Pancreas (tissue), 10 donors: ENCODE data around the gene GPX6. TPM values are rescaled to one million over a fixed set of nuclear protein-coding genes. Genes with fewer than 3 reads are reported as not detected.

Experiments
- ATAC-seq, 4 donors: fragments of 200-7000 bp; cut with Tn5 transposase; one replicate each; pipeline versions ENCODE4 v1.8.0 to v1.9.1; 2020; ENCODE audit warnings: mild to moderate bottlenecking in 4 of 4, moderate library complexity in 4 of 4
- DNase-seq, 6 donors: peaks; one replicate each; pipeline ENCODE4 v3.0.0-alpha.2; 2020
- FAIRE-seq: peaks from 2 replicates; lab custom pipeline; 2012; peaks lifted over from hg19 to GRCh38; lab: Jason Lieb, UNC
- H3K27ac ChIP-seq, 4 donors: fragments of 200-600 bp; sonication (generic); 1 replicate in 3 of 4; 2 replicates in 1 of 4; pipeline versions ENCODE4 v1.5.0 to v1.8.0; 2020
- H3K27me3 ChIP-seq, 4 donors: fragments of 200-600 bp; one replicate each; pipeline ENCODE4 v1.8.0; 2021
- H3K36me3 ChIP-seq, 3 donors: fragments of 200-600 bp; sonication (generic) in 1 of 3; one replicate each; pipeline versions ENCODE4 v1.5.0 to v1.8.0; 2020 to 2021
- H3K4me1 ChIP-seq, 3 donors: fragments of 200-600 bp; one replicate each; pipeline ENCODE4 v1.8.0; 2021
- H3K4me3 ChIP-seq, 4 donors: fragments of 200-600 bp; sonication (generic) in 2 of 4; one replicate each; pipeline versions ENCODE4 v1.5.0 to v1.8.0; 2020 to 2021
- H3K9me3 ChIP-seq, 4 donors: fragments of 200-600 bp; one replicate each; pipeline ENCODE4 v1.8.0; 2021
- WGBS, 2 donors: extraction: QIAGEN DNeasy Blood & Tissue Kit; methylation state at CpG; one replicate each; pipeline ENCODE4 v1.1.7; 2013; 5-methylcytosine and 5-hydroxymethylcytosine counted together
- intact Hi-C, 3 donors: fragments of 100-400 bp; cut with DNase I; formaldehyde crosslinking; loops; one replicate each; pipeline versions ENCODE4 v1.11.1 to v1.14.2; 2022
- polyA plus RNA-seq, 2 donors: library from polyadenylated mRNA; stranded (reverse); fragments of 200-250 nt; gene quantifications; one replicate each; pipeline ENCODE4 v1.2.3, GENCODE V29; 2013
- total RNA-seq, 6 donors: library from RNA; stranded (reverse); fragmentation: NEBNext Ultra II Directional in 4 of 6; extraction: Animal tissue kit (Norgen Biotek cat#: 25700) in 4 of 6; gene quantifications; one replicate each; pipeline versions ENCODE4 v1.2.1 to v1.2.4, GENCODE V29; 2021 to 2023
- TF ChIP-seq, protein P1 (sequence below), 4 donors: fragments of 200-600 bp; sonication (generic) in 3 of 4; IDR thresholded peaks; one replicate each; pipeline versions ENCODE4 v1.5.0 to v1.8.0; 2021; ENCODE audit warnings: antibody characterized with exemption in 4 of 4
- donor health status: healthy with polysubstance abuse.
- donor health status: DM: no; HTN: no; CAD: no; lungs with moderate emphysema.
- donor health status: DM: no; HTN: no; CAD: no.
- donor health status: control.
- donor health status: control.
- donor health status: Bipolar disorder and iron deficiency.
- donor health status: DM: yes; HTN: yes; CAD: no.
- donor health status: DM: no; HTN: no; CAD: no.
- donor health status: DM: no; HTN: no; CAD: no.
- donor health status: DM: yes; HTN: yes; CAD: no.

Gene GPX6
- total and polyA plus RNA-seq, 8 donors: not detected

DNA sequence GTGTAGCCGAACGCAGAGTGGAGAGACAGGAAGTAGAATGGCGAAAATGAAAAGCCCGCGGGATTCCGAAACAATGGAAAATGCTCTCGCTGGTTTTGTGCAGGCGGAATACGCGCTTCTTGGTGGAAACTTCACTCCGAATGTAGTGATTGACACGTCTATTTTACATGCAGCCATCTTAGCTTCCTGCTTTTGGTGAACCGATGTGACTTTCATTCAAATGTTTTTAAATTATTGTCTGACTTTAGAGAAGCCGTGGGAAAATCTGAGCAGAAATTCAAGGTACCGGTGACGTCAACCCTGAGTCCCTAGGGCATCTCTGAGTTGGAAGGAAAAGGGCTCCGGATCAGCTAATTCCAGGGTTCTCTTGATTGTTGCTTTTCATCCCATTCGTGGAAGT, 21.5 kb upstream of the GPX6 start:
- H3K4me1 ChIP-seq: no peaks in the 10 kb centered on the region
- peaks cover 0 to 33% (median 0%) of the 10 kb centered on the region in 4 donors for H3K27me3 ChIP-seq
- DNase-seq: no peak
- TF ChIP-seq, protein P1, sequence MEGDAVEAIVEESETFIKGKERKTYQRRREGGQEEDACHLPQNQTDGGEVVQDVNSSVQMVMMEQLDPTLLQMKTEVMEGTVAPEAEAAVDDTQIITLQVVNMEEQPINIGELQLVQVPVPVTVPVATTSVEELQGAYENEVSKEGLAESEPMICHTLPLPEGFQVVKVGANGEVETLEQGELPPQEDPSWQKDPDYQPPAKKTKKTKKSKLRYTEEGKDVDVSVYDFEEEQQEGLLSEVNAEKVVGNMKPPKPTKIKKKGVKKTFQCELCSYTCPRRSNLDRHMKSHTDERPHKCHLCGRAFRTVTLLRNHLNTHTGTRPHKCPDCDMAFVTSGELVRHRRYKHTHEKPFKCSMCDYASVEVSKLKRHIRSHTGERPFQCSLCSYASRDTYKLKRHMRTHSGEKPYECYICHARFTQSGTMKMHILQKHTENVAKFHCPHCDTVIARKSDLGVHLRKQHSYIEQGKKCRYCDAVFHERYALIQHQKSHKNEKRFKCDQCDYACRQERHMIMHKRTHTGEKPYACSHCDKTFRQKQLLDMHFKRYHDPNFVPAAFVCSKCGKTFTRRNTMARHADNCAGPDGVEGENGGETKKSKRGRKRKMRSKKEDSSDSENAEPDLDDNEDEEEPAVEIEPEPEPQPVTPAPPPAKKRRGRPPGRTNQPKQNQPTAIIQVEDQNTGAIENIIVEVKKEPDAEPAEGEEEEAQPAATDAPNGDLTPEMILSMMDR (IDR thresholded peaks at IDR 0.05): no peak
- H3K27ac ChIP-seq: no peak overlapping the region
- intact Hi-C loops: no loop called here
- no peak for ATAC-seq
- WGBS, 2 donors: 8 to 11% methylated on average over 18 of the region's 18 CpGs
- no peak for FAIRE-seq
- no peak overlapping the region for H3K4me3 ChIP-seq
- H3K36me3 ChIP-seq: no peaks in the 10 kb centered on the region
- H3K9me3 ChIP-seq: no peaks in the 10 kb centered on the region

DNA sequence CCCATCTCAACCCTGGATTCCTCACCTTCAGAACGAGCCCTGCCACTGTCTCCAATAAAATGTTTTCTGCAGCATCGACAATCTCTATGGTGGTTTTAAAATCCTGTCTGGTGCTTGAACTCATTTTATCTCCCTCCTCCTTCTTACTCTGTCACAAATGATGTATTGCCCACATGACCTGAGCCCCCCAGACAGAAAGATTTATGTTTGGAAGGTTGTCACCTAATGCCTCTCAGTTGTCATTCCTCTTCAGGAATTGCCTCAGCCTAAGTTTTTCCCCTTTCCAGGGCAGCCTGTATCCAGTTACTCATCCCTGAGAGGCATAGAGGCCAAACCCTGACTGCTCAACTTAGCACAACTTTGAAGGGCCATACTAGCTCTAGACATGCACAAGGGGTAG, 19.3 kb upstream of the GPX6 start:
- H3K9me3 ChIP-seq: no peaks in the 10 kb centered on the region
- peaks cover 0 to 29% (median 0%) of the 10 kb centered on the region in 4 donors for H3K27me3 ChIP-seq
- TF ChIP-seq, protein P1 (IDR thresholded peaks at IDR 0.05): no peak
- no peak overlapping the region for H3K4me3 ChIP-seq
- WGBS, 2 donors: 30 to 42% methylated on average over 2 of the region's 2 CpGs
- DNase-seq (no peak), FAIRE-seq (no peak), ATAC-seq (no peak)
- intact Hi-C loops: no loop called here
- no peak overlapping the region for H3K27ac ChIP-seq
- no peaks in the 10 kb centered on the region for H3K4me1 ChIP-seq
- no peaks in the 10 kb centered on the region for H3K36me3 ChIP-seq

DNA sequence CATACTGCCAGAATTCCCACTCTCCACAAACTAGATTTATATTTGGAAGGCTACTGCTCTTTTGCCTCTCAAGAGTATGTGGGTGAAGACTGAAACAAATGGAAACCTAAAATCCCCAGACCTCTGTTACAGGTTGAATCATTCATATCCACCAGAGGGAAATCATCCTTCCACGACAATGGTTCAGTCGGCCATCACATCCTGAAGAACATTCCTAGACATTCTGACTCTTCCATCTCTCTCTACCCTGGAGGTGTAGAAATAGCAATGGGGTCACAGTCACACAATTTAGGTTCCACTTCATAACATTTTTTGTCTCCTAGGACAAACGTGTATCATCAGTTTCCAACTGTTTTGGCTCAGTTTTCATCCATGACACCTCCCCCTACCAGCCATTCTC, 18.7 kb upstream of the GPX6 start:
- no peak for FAIRE-seq

DNA sequence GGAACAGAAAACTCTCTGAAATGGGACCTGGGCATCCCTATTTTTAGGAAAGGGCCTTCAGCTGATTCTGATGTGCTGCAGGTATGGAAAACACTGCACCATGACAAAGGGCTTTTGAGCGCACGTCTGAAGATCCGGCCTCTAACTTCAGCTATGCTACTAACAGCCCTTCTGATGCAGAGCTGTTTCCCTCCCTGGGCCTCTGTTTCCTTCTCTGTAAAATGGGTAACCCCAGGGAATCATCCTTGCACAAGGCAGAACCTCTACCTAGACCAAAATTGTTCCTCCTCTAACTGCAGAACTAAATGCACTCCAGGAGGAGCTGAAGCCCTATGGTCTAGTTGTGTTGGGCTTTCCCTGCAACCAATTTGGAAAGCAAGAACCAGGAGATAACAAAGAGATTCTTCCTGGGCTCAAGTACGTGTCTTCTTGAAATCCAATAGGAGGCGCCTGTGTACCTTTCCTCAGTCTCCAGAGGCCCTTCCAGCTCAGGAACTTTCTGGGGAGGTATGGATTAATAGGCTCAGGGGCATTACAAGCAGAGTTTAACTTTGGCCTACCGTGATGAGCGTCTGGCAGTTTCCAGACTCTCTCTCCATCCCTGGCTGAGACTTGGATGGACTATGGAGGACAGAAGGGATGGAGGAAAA, 16.0 kb upstream of the GPX6 start:
- Histone ChIP-seq H3K4me1 (no peaks in the 10 kb centered on the region), H3K36me3 (no peaks in the 10 kb centered on the region), H3K9me3 (no peaks in the 10 kb centered on the region), H3K27me3 (peaks cover 0 to 6% (median 2%) of the 10 kb centered on the region in 4 donors), H3K4me3 (no peak overlapping the region), H3K27ac (no peak overlapping the region)
- 50 to 54% methylated on average over 7 of the region's 7 CpGs for WGBS, 2 donors
- TF ChIP-seq, protein P1 (IDR thresholded peaks at IDR 0.05): no peak
- DNase-seq: no peak
- intact Hi-C loops: no loop called here
- FAIRE-seq: no peak
- ATAC-seq: no peak

More for the DNA sequence above, 18.7 kb upstream of the GPX6 start:
- no peak for ATAC-seq
- intact Hi-C loops: no loop called here
- no peak for DNase-seq
- Histone ChIP-seq H3K36me3 (no peaks in the 10 kb centered on the region), H3K27ac (no peak overlapping the region), H3K27me3 (peaks cover 0 to 24% (median 2%) of the 10 kb centered on the region in 4 donors), H3K4me3 (no peak overlapping the region), H3K4me1 (no peaks in the 10 kb centered on the region), H3K9me3 (no peaks in the 10 kb centered on the region)
- TF ChIP-seq, protein P1 (IDR thresholded peaks at IDR 0.05): no peak
- 45 to 60% methylated on average over 3 of the region's 3 CpGs for WGBS, 2 donors

DNA sequence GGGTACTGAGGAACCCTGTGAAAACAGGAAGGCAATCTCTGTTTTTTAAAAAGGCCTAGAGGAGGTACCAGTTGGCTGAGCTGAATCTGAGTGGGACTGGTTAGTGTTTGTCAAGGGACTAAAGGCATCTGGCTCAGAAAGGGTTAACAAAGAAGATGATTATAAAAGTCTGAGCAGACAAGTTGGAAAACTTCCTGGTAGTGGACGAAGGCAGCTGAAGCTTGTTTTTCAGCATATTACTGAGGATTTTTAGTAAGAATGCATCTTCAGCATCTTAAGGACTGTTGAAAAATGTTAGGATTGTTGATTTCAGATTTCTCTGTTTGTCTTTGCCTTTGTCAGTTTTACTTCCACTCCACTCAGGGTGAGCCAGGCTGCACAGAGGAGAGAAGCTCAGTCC, 15.2 kb upstream of the GPX6 start:
- peaks cover 0 to 4% (median 1%) of the 10 kb centered on the region in 4 donors for H3K27me3 ChIP-seq
- no peak for ATAC-seq
- WGBS, 2 donors: 5 to 13% methylated on average over 1 of the region's 1 CpG
- no peaks in the 10 kb centered on the region for H3K36me3 ChIP-seq
- no peak overlapping the region for H3K4me3 ChIP-seq
- DNase-seq: no peak
- no peak for FAIRE-seq
- H3K27ac ChIP-seq: no peak overlapping the region
- TF ChIP-seq, protein P1 (IDR thresholded peaks at IDR 0.05): no peak
- intact Hi-C loops: no loop called here
- no peaks in the 10 kb centered on the region for H3K9me3 ChIP-seq
- H3K4me1 ChIP-seq: no peaks in the 10 kb centered on the region
